HG03039 (cell line): ENCODE results near the gene OPA3.

Source experiments
- ATAC-seq: cut with Tn5 transposase; IDR thresholded peaks from one replicate; pipeline ENCODE4 v1.9.1; 2021; ENCODE audit warnings: mild to moderate bottlenecking, moderate library complexity; ENCODE audit not compliant: unreplicated experiment

The OPA3 gene

DNA sequence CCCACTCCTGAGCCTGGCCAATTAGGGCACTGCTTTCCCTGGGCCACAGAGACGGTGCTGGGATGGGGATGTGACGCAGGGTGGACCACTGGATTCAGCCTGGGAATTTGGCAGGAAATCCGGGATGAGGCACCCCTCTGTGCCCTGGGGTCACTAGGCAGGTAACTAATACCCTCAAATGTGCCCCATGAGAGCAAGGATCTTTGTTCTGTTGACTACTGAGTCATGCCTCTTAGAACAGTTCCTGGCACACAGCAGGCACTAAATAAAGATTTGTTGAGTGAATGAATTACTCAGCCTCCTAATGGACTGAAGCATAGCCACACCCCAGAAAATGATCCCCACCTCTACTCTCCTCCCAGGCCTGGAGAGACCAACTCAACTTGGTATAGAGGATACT, 15.9 kb downstream of the OPA3 start:
- no peak for ATAC-seq

DNA sequence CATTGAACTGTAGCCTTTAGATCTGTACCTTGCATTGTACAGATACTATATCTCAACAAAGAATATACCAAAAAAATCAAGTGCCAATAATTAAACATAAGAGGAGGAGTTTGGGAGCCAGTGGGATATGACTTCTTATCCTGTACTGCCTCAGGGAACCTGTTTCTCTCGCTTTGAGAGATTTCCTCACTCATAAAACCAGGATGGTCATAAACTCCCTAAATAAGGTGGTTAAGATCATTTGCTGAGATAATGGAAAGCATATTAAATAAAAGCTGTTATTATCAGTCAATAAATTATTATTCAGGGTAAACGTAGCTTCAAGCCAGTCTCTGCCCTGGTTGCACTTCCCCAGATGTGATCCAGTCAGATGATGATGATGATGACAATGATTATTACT, 17.0 kb downstream of the OPA3 start:
- no peak for ATAC-seq

DNA sequence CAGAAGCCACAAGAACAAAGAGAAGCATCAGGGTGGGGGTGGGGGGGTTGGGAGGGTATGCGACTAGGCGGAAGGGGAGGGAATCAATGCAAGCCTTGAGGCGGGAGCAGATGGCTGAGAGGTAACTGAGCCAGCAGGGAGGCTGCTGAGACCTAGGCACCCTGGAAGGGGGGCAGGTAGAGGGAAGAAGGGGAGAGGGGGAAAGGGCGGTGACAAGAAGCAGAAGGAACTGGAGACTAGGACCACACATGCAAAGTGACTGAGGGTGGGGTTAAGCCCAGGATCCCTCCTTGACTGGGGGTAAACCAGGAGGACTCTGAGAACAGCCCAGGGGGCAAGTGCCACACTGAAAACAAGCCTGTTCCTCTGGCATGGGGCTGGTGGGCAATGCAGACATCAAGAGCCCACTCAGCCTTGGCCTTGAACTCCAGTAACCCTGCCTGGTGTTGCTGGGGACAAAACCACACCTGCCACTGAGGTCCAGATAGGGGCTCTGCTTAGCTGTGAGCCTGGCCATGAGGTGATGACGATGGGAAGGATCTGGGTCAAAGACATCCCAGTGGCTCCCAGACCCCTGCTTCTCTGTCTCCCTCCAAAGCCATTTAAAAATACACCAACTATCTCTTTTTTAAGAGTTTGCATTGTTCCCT, 20.3 kb downstream of the OPA3 start:
- no peak for ATAC-seq

DNA sequence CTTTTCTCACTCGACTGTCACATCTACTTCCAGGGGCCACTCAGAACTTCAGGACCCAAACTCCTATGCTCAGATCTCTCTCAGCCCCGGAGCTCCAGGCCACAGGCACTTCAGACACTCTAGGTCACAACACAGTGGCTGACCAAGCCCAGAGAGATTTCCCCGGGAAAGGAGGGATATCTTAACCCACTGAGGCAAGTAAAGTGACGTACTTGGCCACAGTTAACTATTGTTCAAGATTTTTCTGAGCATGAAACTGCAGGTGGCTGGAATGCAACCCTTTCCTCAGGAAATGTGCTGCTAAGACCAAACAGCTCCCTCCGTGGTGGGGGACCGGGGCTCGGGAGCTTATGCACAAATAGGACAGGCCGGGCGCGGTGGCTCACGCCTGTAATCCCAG, 23.9 kb downstream of the OPA3 start:
- no peak for ATAC-seq

DNA sequence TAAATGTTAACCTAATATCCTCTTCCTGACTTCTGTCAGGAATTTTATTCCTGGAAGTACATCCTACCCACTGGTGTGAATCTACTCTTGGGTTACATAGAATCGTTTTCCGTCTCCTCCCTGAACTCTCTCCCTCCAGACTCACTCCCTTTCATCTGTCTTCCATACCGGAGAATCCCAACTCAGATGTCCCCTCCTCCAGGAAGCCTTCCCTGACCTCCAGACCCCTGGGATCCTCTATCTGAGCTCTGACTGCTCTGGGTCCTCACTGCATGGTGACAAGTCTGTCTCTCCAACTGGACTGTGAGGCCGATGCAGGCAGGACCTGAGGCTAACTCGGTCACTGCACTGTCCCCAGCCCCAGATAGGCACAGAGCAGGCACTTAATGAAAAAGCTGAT, 24.6 kb downstream of the OPA3 start:
- ATAC-seq = no peak

DNA sequence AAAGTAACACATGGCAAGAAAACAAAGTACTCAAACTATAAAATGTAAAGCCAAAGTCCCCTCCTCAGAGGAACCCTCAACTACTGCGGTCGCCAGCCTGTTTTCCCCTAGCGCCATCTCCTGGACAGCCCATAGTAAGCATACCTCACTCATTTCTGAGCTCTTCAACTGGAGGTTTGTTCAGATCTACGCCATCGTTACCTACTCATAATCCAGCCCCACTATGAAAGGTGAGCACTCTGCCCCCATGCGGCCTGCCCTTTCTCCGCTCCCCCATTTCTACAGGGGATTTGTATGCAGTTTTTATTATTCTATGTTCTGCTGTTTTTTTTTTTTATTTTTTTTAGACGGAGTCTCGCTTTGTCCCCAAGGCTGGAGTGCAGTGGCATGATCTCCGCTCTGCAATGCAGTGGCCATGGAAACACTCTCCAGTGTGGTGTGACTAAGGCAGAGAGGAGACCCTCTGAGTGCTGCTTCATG, 26.2 kb downstream of the OPA3 start:
- ATAC-seq = no peak

DNA sequence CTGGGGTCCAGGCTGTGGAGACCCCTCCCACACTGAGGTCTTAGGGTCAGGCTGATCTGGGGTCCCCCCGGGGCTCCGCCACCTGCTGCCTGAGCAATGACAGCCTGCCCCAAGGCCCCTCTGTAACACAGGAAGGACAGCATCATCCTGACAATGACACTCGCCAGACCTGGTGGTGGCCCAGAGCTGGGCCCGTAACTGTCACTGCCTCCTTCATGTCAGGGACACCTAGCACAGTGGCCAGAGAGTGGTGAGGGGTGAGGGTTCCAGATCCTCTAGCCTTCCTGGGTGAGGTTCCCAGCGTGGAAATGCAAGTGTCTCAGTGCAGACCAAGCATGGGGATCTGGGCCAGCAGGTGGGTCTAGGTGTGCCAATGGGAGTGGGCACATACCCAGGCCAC, 27.8 kb downstream of the OPA3 start:
- no peak for ATAC-seq

DNA sequence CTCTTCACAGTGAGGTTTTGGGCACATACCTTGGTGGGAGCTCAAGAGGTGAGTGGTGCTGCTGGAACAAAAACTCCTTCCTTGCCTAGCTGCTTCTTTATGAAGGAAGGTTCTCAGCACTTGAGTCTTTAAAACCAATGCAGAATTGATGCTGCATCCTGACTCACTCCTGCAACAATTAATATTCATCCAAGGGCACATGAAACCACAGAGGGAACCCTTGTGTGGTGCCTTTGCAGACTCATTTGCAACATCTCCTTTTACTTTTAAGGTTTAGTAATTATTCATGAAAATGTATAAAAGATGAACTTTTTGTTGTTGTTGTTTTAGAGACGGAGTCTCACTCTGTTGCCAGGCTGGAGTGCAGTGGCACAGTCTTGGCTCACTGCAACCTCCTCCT, 30.1 kb downstream of the OPA3 start:
- ATAC-seq = no peak

DNA sequence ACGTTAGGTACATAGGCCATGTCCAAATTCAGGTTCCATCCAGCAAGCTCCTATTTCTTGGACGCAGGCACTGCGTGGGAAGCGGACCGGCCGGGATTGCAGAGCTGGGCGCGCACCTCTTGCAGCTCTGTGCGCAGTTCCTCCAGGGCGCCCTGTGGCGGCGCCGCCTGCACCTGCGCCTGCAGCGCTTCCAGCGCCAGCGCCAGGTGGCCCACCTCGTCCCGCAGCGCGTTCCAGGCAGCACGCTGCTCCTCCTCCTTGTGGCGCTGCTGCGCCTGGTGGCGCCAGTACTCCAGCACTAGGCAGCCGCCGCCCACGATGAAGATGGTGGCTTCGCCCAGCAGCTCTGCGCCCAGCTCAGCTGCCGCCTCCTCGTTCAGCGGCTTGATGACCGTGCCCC, 31.1 kb downstream of the OPA3 start:
- no peak for ATAC-seq

DNA sequence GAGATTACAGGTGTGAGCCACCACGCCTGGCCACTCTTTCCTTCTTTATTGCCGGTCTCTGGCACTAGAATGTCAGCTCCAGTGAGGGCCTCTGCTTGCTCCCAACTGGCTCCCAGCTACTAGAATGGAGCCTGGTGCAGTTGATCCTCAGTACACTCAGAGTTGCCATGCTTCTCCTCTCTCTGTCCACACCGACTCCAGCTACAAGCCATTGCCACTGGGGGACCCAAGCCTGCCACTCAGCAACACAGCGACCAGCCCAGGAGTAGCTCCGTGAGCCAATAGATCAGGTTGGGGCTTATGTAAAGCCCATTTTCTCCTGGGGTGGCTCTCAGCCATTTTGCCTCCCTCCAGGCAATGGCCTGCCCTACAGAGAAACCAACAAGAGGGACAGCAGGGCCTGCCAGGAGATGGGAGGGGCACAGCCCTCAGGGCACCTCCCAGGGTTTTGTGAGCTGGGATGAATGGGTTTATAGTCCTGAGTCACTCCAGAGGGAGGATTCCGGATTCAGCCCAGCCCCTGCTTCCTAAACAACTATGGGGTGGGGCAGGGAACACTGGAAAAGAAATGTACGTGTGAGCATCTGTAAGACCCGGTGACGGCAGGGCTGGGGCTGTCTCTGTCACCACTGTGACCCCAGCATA, 36.5 kb downstream of the OPA3 start:
- no peak for ATAC-seq

DNA sequence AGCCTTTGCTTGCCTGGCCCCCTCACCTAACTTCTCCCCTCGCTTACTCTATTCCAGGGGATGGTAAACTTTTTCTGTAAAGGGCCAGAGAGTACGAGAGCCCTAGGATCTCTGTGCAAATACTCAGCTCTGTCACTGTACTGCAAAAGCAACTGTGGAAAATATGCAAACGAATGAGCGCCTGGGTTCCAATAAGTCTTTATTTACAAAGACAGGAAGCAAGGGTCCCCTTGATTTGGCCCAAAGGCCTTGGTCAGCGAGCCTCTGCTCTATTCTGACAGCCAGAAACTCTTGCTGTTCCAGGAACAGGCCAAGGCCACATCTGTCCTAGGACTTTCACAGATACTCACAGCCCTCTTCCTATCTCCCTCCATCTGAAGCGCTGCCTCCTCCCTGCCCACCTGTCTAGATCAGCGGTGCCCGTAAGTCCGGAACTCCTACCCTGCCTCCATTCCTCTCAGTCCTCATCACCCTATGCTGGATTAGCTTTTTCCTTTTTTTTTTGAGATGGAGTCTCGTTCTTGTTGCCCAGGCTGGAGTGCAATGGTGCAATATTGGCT, 37.3 kb downstream of the OPA3 start:
- ATAC-seq = no peak

DNA sequence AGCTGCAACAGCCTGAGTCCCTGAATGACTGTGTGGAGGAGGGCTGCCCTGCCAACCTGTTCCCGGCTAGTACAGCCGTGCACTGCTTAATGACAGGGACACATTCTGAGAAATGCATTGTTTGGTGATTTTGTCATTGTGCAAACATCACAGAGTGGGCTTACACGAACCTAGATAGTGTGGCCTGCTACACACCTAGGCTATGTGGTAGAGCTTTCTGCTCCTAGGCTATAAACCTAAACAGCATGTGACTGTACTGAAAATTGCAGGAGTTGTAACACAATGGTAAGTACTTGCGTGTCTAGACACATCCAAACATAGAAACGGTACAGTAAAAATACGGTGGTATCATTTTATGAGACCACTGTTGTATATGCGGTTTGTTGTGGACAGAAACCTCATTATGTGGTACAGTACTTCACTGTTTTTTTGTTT, 42.4 kb downstream of the OPA3 start:
- ATAC-seq = no peak

DNA sequence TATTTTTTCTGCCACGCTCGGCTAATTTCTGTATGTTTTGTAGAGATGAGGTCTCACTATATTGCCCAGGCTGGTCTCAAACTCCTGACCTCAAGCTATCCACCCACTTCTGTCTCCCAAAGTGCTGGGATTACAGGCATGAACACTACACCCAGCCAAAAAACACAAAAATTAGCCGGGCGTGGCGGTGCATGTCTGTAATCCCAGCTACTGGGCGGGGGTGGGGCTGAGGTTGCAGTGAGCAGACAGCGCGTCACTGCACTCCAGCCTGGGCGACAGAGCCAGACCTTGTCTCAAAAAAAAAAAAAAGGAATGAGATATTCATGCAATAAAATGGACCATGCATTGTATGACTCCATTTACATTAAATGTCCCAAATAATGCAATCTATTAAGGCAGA, 45.1 kb downstream of the OPA3 start:
- ATAC-seq = no peak

DNA sequence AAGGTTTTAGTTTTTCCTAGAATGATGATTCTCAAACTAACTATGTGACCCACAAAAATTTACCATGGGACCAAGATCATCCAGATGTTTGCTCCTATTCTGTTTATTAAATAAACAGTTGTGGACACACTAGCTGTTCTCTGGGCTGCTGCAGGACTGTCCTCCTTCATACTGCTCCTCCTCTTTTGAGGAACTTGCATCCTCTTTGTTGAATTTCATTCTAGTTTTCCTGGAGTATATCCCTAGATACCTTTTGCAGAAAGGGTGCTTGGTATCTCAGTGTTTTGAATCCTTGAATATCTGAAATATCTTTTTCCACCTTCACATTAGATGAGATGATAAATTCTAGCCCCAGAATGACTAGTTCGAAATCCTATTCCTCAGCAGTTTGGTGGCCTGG, 53.3 kb downstream of the OPA3 start:
- no peak for ATAC-seq

DNA sequence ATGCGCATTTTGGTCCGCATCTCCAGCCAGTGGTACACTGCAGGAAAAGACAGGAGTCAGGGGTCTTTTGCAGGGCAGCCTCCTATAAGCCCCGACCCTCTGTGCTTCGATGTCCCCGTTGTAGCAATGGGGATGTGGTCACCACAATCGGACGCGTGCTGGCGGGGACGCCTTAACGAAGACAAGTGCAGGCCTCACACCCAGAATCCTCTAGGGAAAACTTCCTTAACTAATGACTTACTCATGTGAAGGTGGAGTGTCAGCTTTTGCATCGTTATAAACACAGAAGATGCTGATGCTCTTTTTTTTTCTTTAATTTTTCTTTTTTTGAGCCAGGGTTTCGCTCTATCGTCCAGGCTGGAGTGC, 55.2 kb downstream of the OPA3 start:
- ATAC-seq = no peak

DNA sequence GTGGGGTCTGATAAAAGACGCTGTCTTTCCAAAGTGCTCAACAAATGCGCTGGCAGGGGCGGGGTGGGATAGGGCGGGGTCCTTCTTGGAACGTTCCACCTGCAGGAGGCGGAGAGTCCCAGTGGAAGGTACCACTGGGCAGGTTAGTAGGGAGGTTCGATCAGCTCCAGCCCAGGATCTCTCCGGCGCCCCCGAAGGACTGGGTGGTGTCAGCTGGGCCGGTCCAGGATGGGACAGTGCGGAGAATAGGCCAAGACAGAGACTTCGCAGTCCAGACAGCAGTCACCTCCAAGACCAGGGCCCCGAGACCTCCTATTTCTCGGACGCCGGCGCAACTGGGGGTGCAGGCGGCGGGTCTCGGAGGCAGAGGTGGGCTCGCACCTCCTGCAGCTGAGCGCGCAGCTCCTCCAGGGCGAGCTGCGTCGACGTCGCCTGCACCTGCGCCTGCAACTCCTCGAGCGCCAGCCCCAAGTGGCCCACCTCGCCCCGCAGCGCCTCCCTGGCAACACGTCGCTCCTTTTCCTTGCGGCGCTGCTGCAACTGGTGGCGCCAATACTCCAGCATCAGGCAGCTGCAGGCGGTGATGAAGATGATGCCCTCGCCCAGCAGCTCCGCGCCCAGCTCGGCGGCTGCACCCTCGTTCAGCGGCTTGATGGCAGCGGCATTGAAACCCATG, 55.7 kb downstream of the OPA3 start:
- no peak for ATAC-seq

DNA sequence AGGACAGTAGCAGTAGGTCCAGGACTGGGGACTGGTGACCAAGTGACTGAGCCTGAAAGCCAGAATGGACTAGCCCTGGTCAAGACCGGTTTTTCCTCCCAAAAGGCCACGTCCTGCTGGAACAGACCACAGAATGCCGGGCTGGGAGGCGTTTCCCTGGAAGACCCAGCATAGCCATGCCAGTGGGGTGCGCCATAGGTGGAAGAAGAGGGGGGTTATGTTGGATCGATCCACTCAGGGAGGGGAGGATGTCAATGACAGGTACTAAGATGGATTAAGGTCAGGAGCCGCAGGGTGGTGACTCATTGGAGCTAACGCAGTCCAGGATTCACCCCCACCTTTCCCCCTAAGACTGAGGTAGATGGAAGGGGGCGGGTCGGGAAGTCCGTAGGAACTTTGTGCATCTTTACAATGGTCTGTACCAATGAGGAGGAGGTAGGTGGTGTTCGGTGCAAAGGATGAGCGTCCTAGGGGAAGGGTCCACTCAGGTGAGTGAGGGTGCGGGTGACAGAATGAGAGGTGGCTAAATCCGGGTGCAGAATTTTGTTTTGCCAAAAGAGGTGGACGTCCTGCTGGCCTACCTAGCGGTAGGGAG, 56.4 kb downstream of the OPA3 start:
- ATAC-seq = no peak

DNA sequence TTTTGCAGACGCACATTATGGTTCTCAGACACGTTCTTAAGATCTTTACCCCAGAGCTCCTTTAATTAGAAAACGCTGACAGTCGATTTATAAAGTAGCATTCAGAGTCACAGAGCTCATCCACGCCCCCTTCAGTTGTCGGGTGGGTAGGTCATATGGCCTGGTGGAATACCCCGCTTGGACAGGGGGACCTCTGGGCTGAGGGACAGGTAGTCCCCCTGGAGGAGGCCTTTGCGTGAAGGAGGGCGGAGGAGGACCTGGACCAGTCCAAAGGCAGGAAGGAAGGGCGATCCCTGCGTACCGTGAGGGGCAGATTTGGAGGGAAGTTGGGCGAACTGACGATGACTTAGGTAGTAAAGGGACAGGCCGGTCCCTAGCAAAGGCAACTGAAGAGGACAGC, 56.9 kb downstream of the OPA3 start:
- ATAC-seq = no peak

DNA sequence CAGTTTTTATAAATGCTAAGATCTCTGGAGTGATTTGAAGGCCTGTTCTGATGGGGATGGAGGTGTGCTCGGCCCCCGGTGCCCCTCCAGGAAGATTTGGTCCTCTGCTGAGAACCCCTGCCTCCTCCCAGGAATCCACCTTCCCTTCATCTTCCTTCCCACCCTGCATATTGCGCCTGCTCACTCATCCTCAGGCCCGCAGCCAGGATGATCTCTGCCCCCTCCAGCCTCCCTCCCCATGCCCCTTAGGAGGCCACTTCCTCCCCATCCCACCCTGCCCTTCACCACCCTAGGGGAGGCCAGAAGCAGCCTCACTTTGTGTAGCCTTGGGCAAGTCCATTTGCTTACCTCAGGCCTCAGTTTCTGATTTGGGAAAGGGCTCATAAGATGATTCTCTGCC, 57.6 kb downstream of the OPA3 start:
- no peak for ATAC-seq

DNA sequence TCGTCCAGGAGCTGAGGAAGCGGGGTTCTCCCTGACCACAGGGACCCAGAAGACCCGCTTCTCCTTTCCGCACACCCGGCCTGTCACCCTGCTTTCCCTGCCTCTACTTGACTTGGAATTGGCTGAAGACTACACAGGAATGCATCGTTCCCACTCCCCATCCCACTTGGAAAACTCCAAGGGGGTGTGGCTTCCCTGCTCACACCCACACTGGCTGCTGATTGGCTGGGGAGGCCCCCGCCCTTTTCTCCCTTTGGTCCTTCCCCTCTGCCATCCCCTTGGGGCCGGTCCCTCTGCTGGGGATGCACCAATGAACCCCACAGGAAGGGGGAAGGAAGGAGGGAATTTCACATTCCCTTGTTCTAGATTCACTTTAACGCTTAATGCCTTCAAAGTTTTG, 58.5 kb downstream of the OPA3 start:
- ATAC-seq = no peak

DNA sequence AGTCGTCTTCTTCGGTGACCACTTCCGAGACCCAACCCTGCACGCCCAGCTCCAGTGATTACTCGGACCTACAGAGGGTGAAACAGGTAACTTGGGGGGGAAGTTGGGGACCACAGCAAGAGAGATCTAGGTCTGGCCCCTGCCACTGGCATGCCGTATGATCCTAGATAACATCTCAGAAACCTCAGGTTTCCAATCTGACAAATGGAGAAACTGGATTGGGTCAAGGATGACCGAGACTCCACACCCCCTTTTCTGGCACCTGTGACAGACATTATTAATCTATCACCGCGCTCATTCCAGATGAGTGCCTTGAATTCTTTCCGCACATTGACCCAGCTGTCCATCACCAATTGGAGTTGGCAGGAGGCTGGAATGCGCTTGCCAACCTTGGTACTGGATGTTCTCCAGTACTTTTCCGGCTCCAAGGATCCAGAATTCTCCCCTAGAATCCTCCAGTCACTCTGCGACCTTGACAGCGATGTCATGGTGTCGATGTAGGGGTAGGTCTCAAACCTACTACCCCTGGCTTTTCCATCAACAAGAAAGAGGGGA, 60.0 kb downstream of the OPA3 start:
- no peak for ATAC-seq
